HepG2 (cell line): ENCODE data around the gene TPCN2. TPM values are rescaled to one million over a fixed set of nuclear protein-coding genes. Genes with fewer than 3 reads are reported as not detected.

Experiments
- ATAC-seq: fragments of 200-7000 bp; cut with Tn5 transposase; 3 replicates; pipeline ENCODE4 v1.9.1; 2020; ENCODE audit warnings: mild to moderate bottlenecking, moderate library complexity
- BruUV-seq: library from RNA; stranded (reverse); fragments of 400-500 nt; replicated peaks from 2 replicates; lab custom pipeline; 2021; lab: Mats Ljungman, UMichigan
- CTCF ChIA-PET: fragments of 300-600 bp; formaldehyde crosslinking; extraction: SDS; loops from one replicate; lab custom pipeline; 2021; ENCODE audit warnings: low total read pairs, inconsistent platforms, low intra/inter-chr PET ratio; lab: Yijun Ruan, JAX
- POLR2A ChIA-PET: fragments of 350-600 bp; sonication (Branson Sonifier 250); formaldehyde crosslinking; loops from one replicate; lab custom pipeline; 2020; ENCODE audit warnings: antibody characterized with exemption, inconsistent platforms; lab: Yijun Ruan, JAX
- DNase-seq: peaks from one replicate; pipeline ENCODE4 v3.0.0-alpha.2; 2015; ENCODE audit warnings: low spot score
- FAIRE-seq: peaks from 3 replicates; lab custom pipeline; 2011; peaks lifted over from hg19 to GRCh38; lab: Jason Lieb, UNC
- H2AFZ ChIP-seq: one replicate; pipeline ENCODE4 v1.6.1; 2011; ENCODE audit warnings: low read length, inconsistent platforms
- H3K27ac ChIP-seq: fragments of 300-600 bp; 3 replicates; pipeline ENCODE4 v1.8.0; 2011; ENCODE audit warnings: mixed run types, mild to moderate bottlenecking, mixed read lengths, low read length, inconsistent platforms; ENCODE audit not compliant: insufficient read depth; ENCODE audit errors: extremely low read length
- H3K27me3 ChIP-seq, 2 experiments: fragments of 200-600 bp in 1 of 2; 2 replicates in 1 of 2; 3 replicates in 1 of 2; pipeline versions ENCODE4 v1.6.0 to v1.8.0; 2011; ENCODE audit warnings: low read length in 2 of 2, mild to moderate bottlenecking in 2 of 2, moderate library complexity in 2 of 2, inconsistent platforms in 1 of 2; ENCODE audit not compliant: insufficient read depth in 2 of 2, control insufficient read depth in 1 of 2
- H3K36me3 ChIP-seq, 2 experiments: fragments of 200-600 bp in 1 of 2; replicated peaks in 1 of 2; 2 replicates in 1 of 2; 3 replicates in 1 of 2; pipeline versions ENCODE4 v1.5.1 to v1.8.0; 2011; ENCODE audit warnings: low read length in 2 of 2, inconsistent platforms in 1 of 2; ENCODE audit not compliant: insufficient read depth in 2 of 2, control insufficient read depth in 1 of 2
- H3K4me1 ChIP-seq: 2 replicates; pipeline ENCODE4 v1.5.1; 2012; ENCODE audit warnings: low read length, inconsistent platforms; ENCODE audit not compliant: insufficient read depth
- H3K4me2 ChIP-seq: 2 replicates; pipeline ENCODE4 v1.6.0; 2011; ENCODE audit warnings: low read depth, low read length, inconsistent platforms
- H3K4me3 ChIP-seq, 3 experiments: fragments of 200-600 bp in 1 of 3; sonication (generic), shearing (Covaris generic) in 1 of 3; replicated peaks in 1 of 3; 2 replicates each; pipeline ENCODE4 v1.5.1; 2011 to 2016; ENCODE audit warnings: low read length in 3 of 3, inconsistent platforms in 2 of 3, low read depth in 2 of 3, mild to moderate bottlenecking in 2 of 3, control low read depth in 1 of 3, mixed read lengths in 1 of 3; ENCODE audit not compliant: insufficient read depth in 1 of 3
- H3K79me2 ChIP-seq: one replicate; pipeline ENCODE4 v1.6.1; 2011; ENCODE audit warnings: low read length, inconsistent platforms; ENCODE audit not compliant: insufficient read depth
- H3K9ac ChIP-seq: 2 replicates; pipeline ENCODE4 v1.6.0; 2011; ENCODE audit warnings: mild to moderate bottlenecking, low read depth, low read length, inconsistent platforms; ENCODE audit not compliant: insufficient read depth
- H3K9me3 ChIP-seq: 2 replicates; pipeline ENCODE4 v1.5.1; 2012; ENCODE audit warnings: mild to moderate bottlenecking, low read length
- H4K20me1 ChIP-seq: 2 replicates; pipeline ENCODE4 v1.6.0; 2011; ENCODE audit warnings: inconsistent platforms, mild to moderate bottlenecking, low read length, moderate library complexity; ENCODE audit not compliant: insufficient read depth
- FOSL1 ChIP-seq: sonication (generic); formaldehyde crosslinking; IDR thresholded peaks from 2 replicates; pipeline ENCODE4 v1.9.0; 2021; ENCODE audit warnings: missing genetic modification reagents, borderline replicate concordance
- FOXP1 ChIP-seq, 2 experiments: fragments of 450-650 bp in 1 of 2; IDR thresholded peaks; 2 replicates each; pipeline ENCODE4 v1.6.1; 2017 to 2018; ENCODE audit warnings: antibody characterized with exemption in 1 of 2
- JARID2 ChIP-seq: sonication (generic); formaldehyde crosslinking; IDR thresholded peaks from 2 replicates; pipeline ENCODE4 v1.8.1; 2023; ENCODE audit warnings: missing genetic modification reagents, inconsistent platforms; ENCODE audit not compliant: insufficient replicate concordance
- KLF16 ChIP-seq, 2 experiments: sonication (generic) in 1 of 2; formaldehyde crosslinking in 1 of 2; IDR thresholded peaks; 2 replicates each; pipeline versions ENCODE4 v1.6.1 to v1.8.0; 2016 to 2023; ENCODE audit warnings: missing genetic modification reagents in 2 of 2, missing compliant biosample characterization in 1 of 2
- POLR2AphosphoS5 ChIP-seq: IDR thresholded peaks from 2 replicates; pipeline ENCODE4 v1.6.1; 2012; ENCODE audit warnings: low read depth, low read length
- RXRB ChIP-seq: IDR thresholded peaks from 2 replicates; pipeline ENCODE4 v1.6.1; 2016; ENCODE audit warnings: borderline replicate concordance, missing genetic modification reagents, missing compliant biosample characterization
- SRSF4 ChIP-seq: fragments of 200-400 bp; formaldehyde crosslinking; IDR thresholded peaks from one replicate; pipeline ENCODE4 v1.6.1; 2018; ENCODE audit warnings: mild to moderate bottlenecking, low read depth, low read length, moderate library complexity; ENCODE audit not compliant: poor library complexity, severe bottlenecking
- YEATS4 ChIP-seq: sonication (generic); formaldehyde crosslinking; IDR thresholded peaks from 2 replicates; pipeline ENCODE4 v1.4.0; 2020; ENCODE audit warnings: missing genetic modification reagents, borderline replicate concordance
- ZNF230 ChIP-seq: sonication (generic); formaldehyde crosslinking; IDR thresholded peaks from 2 replicates; pipeline ENCODE4 v1.4.0; 2020; ENCODE audit warnings: mild to moderate bottlenecking, missing genetic modification reagents
- ZNF383 ChIP-seq: sonication (generic); formaldehyde crosslinking; IDR thresholded peaks from 2 replicates; pipeline ENCODE4 v1.4.0; 2020; ENCODE audit warnings: missing genetic modification reagents, mild to moderate bottlenecking, borderline replicate concordance
- ZNF460 ChIP-seq: sonication (generic); formaldehyde crosslinking; IDR thresholded peaks from 2 replicates; pipeline ENCODE4 v1.5.1; 2020; ENCODE audit warnings: missing genetic modification reagents, mild to moderate bottlenecking, borderline replicate concordance
- ZNF468 ChIP-seq: sonication (generic); formaldehyde crosslinking; IDR thresholded peaks from 2 replicates; pipeline ENCODE4 v1.8.0; 2022; ENCODE audit warnings: mild to moderate bottlenecking, moderate library complexity, missing genetic modification reagents
- ZNF607 ChIP-seq: sonication (generic); formaldehyde crosslinking; IDR thresholded peaks from 2 replicates; pipeline ENCODE4 v1.5.1; 2020; ENCODE audit warnings: missing genetic modification reagents, mild to moderate bottlenecking, borderline replicate concordance
- ZNF652 ChIP-seq: IDR thresholded peaks from 2 replicates; pipeline ENCODE4 v1.6.1; 2016; ENCODE audit warnings: low read depth, borderline replicate concordance
- ZNF672 ChIP-seq: sonication (generic); formaldehyde crosslinking; IDR thresholded peaks from 2 replicates; pipeline ENCODE4 v1.8.1; 2022; ENCODE audit warnings: missing genetic modification reagents
- WGBS: methylation state at CpG from one replicate; pipeline ENCODE4 v1.1.6; 2017; ENCODE audit warnings: low lambda C conversion rate; 5-methylcytosine and 5-hydroxymethylcytosine counted together
- in situ Hi-C: cut with HindIII; loops from 2 replicates; pipeline ENCODE4 v1.10.0; 2017; ENCODE audit warnings: low pct_unique_long_range_greater_than_20kb; ENCODE audit not compliant: extremely low pct_ligation_motif_present
- intact Hi-C: fragments of 100-400 bp; cut with micrococcal nuclease; formaldehyde crosslinking; loops from one replicate; pipeline ENCODE4 v1.10.0; 2022; ENCODE audit not compliant: unreplicated experiment
- polyA plus RNA-seq, 8 experiments: library from polyadenylated mRNA; depleted of rRNA in 3 of 8; stranded (reverse) in 7 of 8; unstranded in 1 of 8; fragments of >200 nt; fragmentation: Illumina TruSeq in 4 of 8; extraction: Trizol in 4 of 8; gene quantifications; 2 replicates each; pipeline versions ENCODE4 v1.2.1 to v1.2.3, GENCODE V29; 2011 to 2016; ENCODE audit warnings: low read depth in 4 of 8, missing spikeins in 1 of 8, mixed read lengths in 1 of 8; ENCODE audit not compliant: insufficient read depth in 1 of 8
- total RNA-seq, 5 experiments: library from RNA; depleted of rRNA; stranded (reverse); fragments of >200 nt; fragmentation: Illumina TruSeq; extraction: Trizol; gene quantifications; 2 replicates each; pipeline ENCODE4 v1.2.3, GENCODE V29; 2016; ENCODE audit warnings: low read depth in 1 of 5
- TF ChIP-seq, protein P1 (sequence below): sonication (generic); formaldehyde crosslinking; IDR thresholded peaks from 2 replicates; pipeline ENCODE4 v1.4.0; 2020; ENCODE audit warnings: missing genetic modification reagents, mild to moderate bottlenecking, borderline replicate concordance
- TF ChIP-seq, protein P2 (sequence below): sonication (generic); formaldehyde crosslinking; IDR thresholded peaks from 2 replicates; pipeline ENCODE4 v1.8.0; 2022; ENCODE audit warnings: missing genetic modification reagents, mild to moderate bottlenecking, moderate library complexity, borderline replicate concordance
- TF ChIP-seq, protein P3 (sequence below): sonication (generic); formaldehyde crosslinking; IDR thresholded peaks from 2 replicates; pipeline ENCODE4 v1.8.0; 2022; ENCODE audit warnings: low read depth, missing genetic modification reagents

Gene TPCN2
- total and polyA plus RNA-seq, 2 of the 13 experiments (the other 11 are each of a cell fraction or from before 2014, with no cell fraction given), result 5.6 to 5.9 TPM

DNA sequence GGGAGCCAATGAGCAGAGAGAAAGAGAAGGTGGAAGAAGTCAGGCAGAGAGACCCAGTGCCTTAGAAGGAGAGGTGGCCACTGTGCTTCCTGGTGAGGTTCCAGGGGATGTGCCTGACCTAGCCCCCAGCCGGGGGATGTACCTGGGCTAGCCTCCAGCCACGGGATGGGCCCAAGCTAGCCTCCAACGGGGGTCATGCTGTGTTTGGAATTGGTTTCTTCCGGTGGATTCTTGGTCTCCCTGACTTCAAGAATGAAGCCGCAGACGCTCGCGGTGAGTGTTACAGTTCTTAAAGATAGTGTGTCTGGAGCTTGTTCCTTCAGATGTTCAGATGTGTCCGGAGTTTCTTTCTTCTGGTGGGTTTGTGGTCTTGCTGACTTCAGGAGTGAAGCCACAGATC lies 100.1 kb downstream of the TPCN2 start:
- TF ChIP-seq ZNF607 (CRISPR knock-in tag) (no peak), ZNF652 (no peak), ZNF672 (CRISPR knock-in tag) (no peak), KLF16 (CRISPR knock-in tag; IDR thresholded peaks at IDR 0.05) (no peak), ZNF383 (CRISPR knock-in tag) (no peak), POLR2AphosphoS5 (no peak), ZNF468 (no peak), RXRB (no peak), FOXP1 (IDR thresholded peaks at IDR 0.05) (no peak), FOXP1 (CRISPR knock-in tag; IDR thresholded peaks at IDR 0.05) (no peak), ZNF230 (CRISPR knock-in tag) (no peak), FOSL1 (no peak), SRSF4 (no peak), JARID2 (CRISPR knock-in tag) (no peak), ZNF460 (CRISPR knock-in tag) (no peak), YEATS4 (CRISPR knock-in tag) (no peak)
- TF ChIP-seq, protein P1, sequence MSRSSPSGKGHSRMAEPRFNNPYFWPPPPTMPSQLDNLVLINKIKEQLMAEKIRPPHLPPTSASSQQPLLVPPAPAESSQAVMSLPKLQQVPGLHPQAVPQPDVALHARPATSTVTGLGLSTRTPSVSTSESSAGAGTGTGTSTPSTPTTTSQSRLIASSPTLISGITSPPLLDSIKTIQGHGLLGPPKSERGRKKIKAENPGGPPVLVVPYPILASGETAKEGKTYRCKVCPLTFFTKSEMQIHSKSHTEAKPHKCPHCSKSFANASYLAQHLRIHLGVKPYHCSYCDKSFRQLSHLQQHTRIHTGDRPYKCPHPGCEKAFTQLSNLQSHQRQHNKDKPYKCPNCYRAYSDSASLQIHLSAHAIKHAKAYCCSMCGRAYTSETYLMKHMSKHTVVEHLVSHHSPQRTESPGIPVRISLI (CRISPR knock-in tag), result no peak
- TF ChIP-seq, protein P2, sequence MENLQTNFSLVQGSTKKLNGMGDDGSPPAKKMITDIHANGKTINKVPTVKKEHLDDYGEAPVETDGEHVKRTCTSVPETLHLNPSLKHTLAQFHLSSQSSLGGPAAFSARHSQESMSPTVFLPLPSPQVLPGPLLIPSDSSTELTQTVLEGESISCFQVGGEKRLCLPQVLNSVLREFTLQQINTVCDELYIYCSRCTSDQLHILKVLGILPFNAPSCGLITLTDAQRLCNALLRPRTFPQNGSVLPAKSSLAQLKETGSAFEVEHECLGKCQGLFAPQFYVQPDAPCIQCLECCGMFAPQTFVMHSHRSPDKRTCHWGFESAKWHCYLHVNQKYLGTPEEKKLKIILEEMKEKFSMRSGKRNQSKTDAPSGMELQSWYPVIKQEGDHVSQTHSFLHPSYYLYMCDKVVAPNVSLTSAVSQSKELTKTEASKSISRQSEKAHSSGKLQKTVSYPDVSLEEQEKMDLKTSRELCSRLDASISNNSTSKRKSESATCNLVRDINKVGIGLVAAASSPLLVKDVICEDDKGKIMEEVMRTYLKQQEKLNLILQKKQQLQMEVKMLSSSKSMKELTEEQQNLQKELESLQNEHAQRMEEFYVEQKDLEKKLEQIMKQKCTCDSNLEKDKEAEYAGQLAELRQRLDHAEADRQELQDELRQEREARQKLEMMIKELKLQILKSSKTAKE (CRISPR knock-in tag), result no peak
- TF ChIP-seq, protein P3, sequence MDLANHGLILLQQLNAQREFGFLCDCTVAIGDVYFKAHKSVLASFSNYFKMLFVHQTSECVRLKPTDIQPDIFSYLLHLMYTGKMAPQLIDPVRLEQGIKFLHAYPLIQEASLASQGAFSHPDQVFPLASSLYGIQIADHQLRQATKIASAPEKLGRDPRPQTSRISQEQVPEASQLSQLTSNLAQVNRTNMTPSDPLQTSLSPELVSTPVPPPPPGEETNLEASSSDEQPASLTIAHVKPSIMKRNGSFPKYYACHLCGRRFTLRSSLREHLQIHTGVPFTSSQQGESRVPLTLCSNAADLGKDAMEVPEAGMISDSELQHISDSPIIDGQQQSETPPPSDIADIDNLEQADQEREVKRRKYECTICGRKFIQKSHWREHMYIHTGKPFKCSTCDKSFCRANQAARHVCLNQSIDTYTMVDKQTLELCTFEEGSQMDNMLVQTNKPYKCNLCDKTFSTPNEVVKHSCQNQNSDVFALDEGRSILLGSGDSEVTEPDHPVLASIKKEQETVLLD (CRISPR knock-in tag), result no peak
- TF ChIP-seq, all 625 proteins: peak for 0
- DNase-seq (no peak), FAIRE-seq (no peak), ATAC-seq (no peak)
- Histone ChIP-seq H3K4me3 (no peak overlapping the region), H3K9me3 (peaks cover 3% of the 10 kb centered on the region; the same call in 1 of the 2 replicates), H3K79me2 (no peaks in the 10 kb centered on the region), H4K20me1 (no peaks in the 10 kb centered on the region), H3K9ac (no peak overlapping the region), H3K27me3 (no peaks in the 10 kb centered on the region), H2AFZ (no peak overlapping the region), H3K27ac (no peak overlapping the region), H3K36me3 (no peaks in the 10 kb centered on the region), H3K4me2 (no peak overlapping the region), H3K4me1 (peaks cover 17% of the 10 kb centered on the region)
- CTCF ChIA-PET, result no interaction called here
- POLR2A ChIA-PET, result no interaction called here
- BruUV-seq, result no TSS peak
- in situ Hi-C loops, result no loop called here
- intact Hi-C loops, result no loop called here
- 57% methylated on average over 9 of the region's 9 CpGs for WGBS
